Immature natural killer cell (primary cell): ENCODE data around the gene HEPHL1. TPM values are rescaled to one million over a fixed set of nuclear protein-coding genes. Genes with fewer than 3 reads are reported as not detected.
"Not testable (repeated sequence)": the region's sequence is repeated elsewhere in the genome, so short reads cannot be mapped to it uniquely, and the experiment has no call there.

Source experiments
- DNase-seq, 3 donors: peaks; one replicate each; pipeline ENCODE4 v3.0.0; 2022; ENCODE audit warnings: mixed read lengths in 1 of 3
- H3K27ac Mint-ChIP-seq, 6 donors: one replicate each; pipeline ENCODE4 v1.8.0; 2020; ENCODE audit warnings: mixed read lengths in 6 of 6, mild to moderate bottlenecking in 5 of 6, inconsistent platforms in 4 of 6, moderate library complexity in 3 of 6
- H3K27me3 Mint-ChIP-seq, 3 donors: one replicate each; pipeline ENCODE4 v1.8.0; 2020 to 2021; ENCODE audit warnings: low read depth in 3 of 3, mild to moderate bottlenecking in 3 of 3, mixed read lengths in 3 of 3, moderate library complexity in 3 of 3, inconsistent platforms in 1 of 3
- H3K36me3 Mint-ChIP-seq, 3 donors: one replicate each; pipeline ENCODE4 v1.8.0; 2020; ENCODE audit warnings: mixed read lengths in 3 of 3, inconsistent platforms in 2 of 3, mild to moderate bottlenecking in 2 of 3
- H3K4me1 Mint-ChIP-seq, 2 donors: one replicate each; pipeline ENCODE4 v1.8.0; 2020; ENCODE audit warnings: inconsistent platforms in 2 of 2, mild to moderate bottlenecking in 2 of 2, mixed read lengths in 2 of 2, moderate library complexity in 1 of 2
- H3K4me3 Mint-ChIP-seq, 5 donors: one replicate each; pipeline ENCODE4 v1.8.0; 2020; ENCODE audit warnings: mild to moderate bottlenecking in 5 of 5, mixed read lengths in 5 of 5, inconsistent platforms in 3 of 5, moderate library complexity in 3 of 5
- H3K9me3 Mint-ChIP-seq, 6 donors: one replicate each; pipeline ENCODE4 v1.8.0; 2020; ENCODE audit warnings: mild to moderate bottlenecking in 6 of 6, mixed read lengths in 6 of 6, inconsistent platforms in 4 of 6, moderate library complexity in 3 of 6
- polyA plus RNA-seq, 3 donors: library from polyadenylated mRNA; unstranded; fragments of 300-500 nt; fragmentation: Illumina TruSeq; gene quantifications; one replicate each; pipeline ENCODE4 v1.2.3, GENCODE V29; 2021

Gene HEPHL1
- polyA plus RNA-seq, 3 donors from 2014 or later = not detected

GRCh38 chr11:94145431-94145830 is 124.3 kb downstream of the HEPHL1 start:
- no peaks in the 10 kb centered on the region for H3K9me3 Mint-ChIP-seq
- peak overlapping the region in 2 of 6 donors; percentile 6 to 62 for H3K27ac Mint-ChIP-seq
- H3K36me3 Mint-ChIP-seq = peaks cover 0 to 3% (median 0%) of the 10 kb centered on the region in 3 donors
- H3K27me3 Mint-ChIP-seq = peaks cover 0 to 8% (median 0%) of the 10 kb centered on the region in 3 donors
- peaks cover 75 to 92% of the 10 kb centered on the region in 2 donors for H3K4me1 Mint-ChIP-seq
- DNase-seq = no peak
- H3K4me3 Mint-ChIP-seq = no peak overlapping the region

DNA sequence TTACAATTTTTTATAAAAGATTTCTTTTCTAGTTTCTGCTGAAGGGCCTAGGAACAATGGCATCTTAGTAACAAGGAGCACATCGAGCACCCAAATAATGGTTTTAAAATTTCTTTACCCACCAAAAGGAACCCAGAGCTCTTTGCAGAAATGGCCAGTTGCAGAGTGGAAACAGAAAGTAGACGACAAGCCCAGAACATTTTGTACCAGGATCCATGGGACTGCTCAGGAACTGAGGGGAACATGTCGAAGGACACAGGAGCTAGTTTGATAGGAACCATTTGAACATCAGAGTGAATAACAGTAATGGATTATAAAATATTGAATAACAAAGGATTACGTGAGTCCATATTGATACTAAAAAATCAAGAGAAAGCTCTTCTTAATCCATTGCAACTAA is 124.8 kb downstream of the HEPHL1 start:
- Mint-ChIP-seq H3K4me3 (peak overlapping the region in 1 of 5 donors; percentile 15), H3K4me1 (peaks cover 79 to 92% of the 10 kb centered on the region in 2 donors), H3K9me3 (no peaks in the 10 kb centered on the region), H3K27ac (peak overlapping the region in 1 of 6 donors; percentile 17), H3K36me3 (peaks cover 0 to 3% (median 0%) of the 10 kb centered on the region in 3 donors), H3K27me3 (peaks cover 0 to 8% (median 0%) of the 10 kb centered on the region in 3 donors)
- no peak for DNase-seq

GRCh38 chr11:94147433-94147845 is 126.3 kb downstream of the HEPHL1 start:
- Mint-ChIP-seq H3K4me3 (peak overlapping the region; percentile 57 to 79 (median 64)), H3K27ac (peak overlapping the region in 4 of 6 donors; percentile 7 to 11 (median 9)), H3K36me3 (peaks cover 0 to 3% (median 0%) of the 10 kb centered on the region in 3 donors), H3K4me1 (peaks cover 86 to 96% of the 10 kb centered on the region in 2 donors), H3K9me3 (no peaks in the 10 kb centered on the region), H3K27me3 (peaks cover 0 to 8% (median 3%) of the 10 kb centered on the region in 3 donors)
- DNase-seq = peak; percentile 52 to 54 (median 53)

DNA sequence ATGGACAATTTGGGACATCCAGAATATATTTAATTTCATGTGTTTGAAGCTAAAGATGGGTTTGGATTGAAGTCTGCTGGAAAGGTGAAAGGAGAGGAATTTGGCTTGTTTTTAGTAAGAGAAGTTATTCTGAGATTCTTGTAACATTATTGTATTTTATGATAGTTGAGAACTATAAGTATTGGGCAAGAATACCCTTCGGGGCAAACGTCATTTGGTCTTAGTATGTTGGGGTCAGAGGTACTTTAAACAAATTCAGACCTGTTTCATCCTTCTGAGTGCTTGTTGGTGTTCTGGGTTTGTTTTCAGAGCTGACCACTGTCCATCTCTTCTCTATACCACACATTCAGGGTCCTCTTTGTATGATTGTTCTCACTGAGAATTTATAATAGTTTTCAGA is 127.0 kb downstream of the HEPHL1 start:
- Mint-ChIP-seq H3K27ac (peak overlapping the region in 1 of 6 donors; percentile 8), H3K4me3 (peak overlapping the region; percentile 10 to 79 (median 64)), H3K27me3 (peaks cover 0 to 8% (median 3%) of the 10 kb centered on the region in 3 donors)

GRCh38 chr11:94149431-94150017 is 128.4 kb downstream of the HEPHL1 start:
- H3K27me3 Mint-ChIP-seq = peaks cover 0 to 8% (median 3%) of the 10 kb centered on the region in 3 donors
- no peak overlapping the region for H3K4me3 Mint-ChIP-seq
- no peak for DNase-seq
- H3K4me1 Mint-ChIP-seq = peaks cover 83% of the 10 kb centered on the region in 2 donors
- H3K27ac Mint-ChIP-seq = no peak overlapping the region
- H3K9me3 Mint-ChIP-seq = no peaks in the 10 kb centered on the region
- H3K36me3 Mint-ChIP-seq = peaks cover 0 to 8% (median 0%) of the 10 kb centered on the region in 3 donors

More for the DNA sequence above, 127.0 kb downstream of the HEPHL1 start:
- Mint-ChIP-seq H3K36me3 (peaks cover 0 to 3% (median 0%) of the 10 kb centered on the region in 3 donors), H3K4me1 (peaks cover 89 to 94% of the 10 kb centered on the region in 2 donors), H3K9me3 (no peaks in the 10 kb centered on the region)
- DNase-seq = no peak

- no peaks in the 10 kb centered on the region for H3K9me3 Mint-ChIP-seq
- no peak overlapping the region for H3K4me3 Mint-ChIP-seq
- peaks cover 0 to 8% (median 3%) of the 10 kb centered on the region in 3 donors for H3K27me3 Mint-ChIP-seq
- no peak overlapping the region for H3K27ac Mint-ChIP-seq
- no peak for DNase-seq
- peaks cover 77 to 78% of the 10 kb centered on the region in 2 donors for H3K4me1 Mint-ChIP-seq
- H3K36me3 Mint-ChIP-seq = peaks cover 0 to 8% (median 0%) of the 10 kb centered on the region in 3 donors
Measured at GRCh38 chr11:94150056-94150455, 128.9 kb downstream of the HEPHL1 start.

DNA sequence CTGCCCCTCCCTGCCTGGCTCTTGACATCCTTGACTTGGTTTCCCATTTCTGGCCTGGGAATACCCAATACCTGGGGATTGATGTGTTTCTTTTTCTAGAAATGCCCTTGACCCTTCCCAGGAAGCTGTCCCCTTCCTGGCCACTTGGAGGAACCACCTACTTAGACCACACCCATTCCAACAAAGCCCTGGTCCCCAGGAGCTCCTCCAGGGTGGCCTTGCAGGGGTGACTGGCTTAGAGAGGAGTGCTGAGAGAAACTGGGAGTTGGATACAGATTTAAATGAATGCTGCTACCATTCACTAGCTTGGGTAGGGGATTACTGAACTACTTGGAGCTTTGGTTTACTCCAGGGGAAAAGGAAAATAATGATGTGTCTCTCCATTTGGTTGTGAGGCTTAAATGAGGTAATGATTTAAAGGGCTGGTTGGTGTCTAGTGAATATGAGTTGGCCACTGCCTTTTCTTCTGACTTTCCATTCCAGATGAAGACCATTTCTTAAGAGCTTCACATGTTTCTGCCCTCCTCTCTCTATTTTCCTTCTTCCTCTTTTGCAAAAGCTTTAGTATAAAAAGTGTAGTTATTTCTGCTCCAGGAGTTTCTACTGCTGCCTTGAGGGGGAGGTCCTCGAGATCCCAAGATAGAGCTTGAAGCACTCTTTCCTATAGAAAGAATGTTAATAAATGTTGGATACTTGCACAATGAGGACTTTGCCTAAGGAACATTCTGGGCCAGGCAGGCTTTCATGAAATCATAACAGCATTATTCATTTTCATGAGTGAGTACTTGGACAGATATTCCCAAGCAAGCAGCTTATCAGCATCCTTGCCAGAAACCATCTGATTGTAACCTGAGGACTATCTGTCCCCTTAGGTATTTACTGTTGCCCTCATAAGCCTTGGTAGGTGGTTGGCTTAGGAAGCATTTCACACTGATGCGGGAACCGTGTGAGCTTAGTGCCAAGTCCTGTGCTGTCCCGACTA is 129.8 kb downstream of the HEPHL1 start:
- Mint-ChIP-seq H3K9me3 (no peaks in the 10 kb centered on the region), H3K36me3 (peaks cover 0 to 5% (median 0%) of the 10 kb centered on the region in 3 donors), H3K27me3 (peaks cover 0 to 8% (median 3%) of the 10 kb centered on the region in 3 donors), H3K27ac (no peak overlapping the region), H3K4me3 (no peak overlapping the region), H3K4me1 (peaks cover 68 to 69% of the 10 kb centered on the region in 2 donors)
- no peak for DNase-seq

- Mint-ChIP-seq H3K9me3 (no peaks in the 10 kb centered on the region), H3K27me3 (peaks cover 0 to 8% (median 3%) of the 10 kb centered on the region in 3 donors), H3K27ac (peak overlapping the region in 1 of 6 donors; percentile 47), H3K36me3 (peaks cover 0 to 5% (median 4%) of the 10 kb centered on the region in 3 donors), H3K4me3 (peak overlapping the region in 1 of 5 donors; percentile 11), H3K4me1 (peaks cover 57 to 60% of the 10 kb centered on the region in 2 donors)
- DNase-seq = no peak
Measured at GRCh38 chr11:94151903-94152677, 130.9 kb downstream of the HEPHL1 start.

- Mint-ChIP-seq H3K4me1 (peaks cover 52 to 54% of the 10 kb centered on the region in 2 donors), H3K36me3 (peaks cover 0 to 10% (median 4%) of the 10 kb centered on the region in 3 donors), H3K27me3 (peaks cover 0 to 3% (median 3%) of the 10 kb centered on the region in 3 donors), H3K4me3 (no peak overlapping the region), H3K27ac (no peak overlapping the region), H3K9me3 (no peaks in the 10 kb centered on the region)
- no peak for DNase-seq
Measured at GRCh38 chr11:94152678-94153065, 131.5 kb downstream of the HEPHL1 start.

- Mint-ChIP-seq H3K9me3 (no peaks in the 10 kb centered on the region), H3K27ac (no peak overlapping the region), H3K36me3 (peaks cover 0 to 10% (median 4%) of the 10 kb centered on the region in 3 donors), H3K4me3 (no peak overlapping the region), H3K4me1 (peaks cover 45 to 49% of the 10 kb centered on the region in 2 donors), H3K27me3 (peaks cover 0 to 3% (median 0%) of the 10 kb centered on the region in 3 donors)
- no peak for DNase-seq
Measured at GRCh38 chr11:94153320-94153719, 132.2 kb downstream of the HEPHL1 start.

GRCh38 chr11:94154095-94154856 is 133.1 kb downstream of the HEPHL1 start:
- no peak overlapping the region for H3K27ac Mint-ChIP-seq

GRCh38 chr11:94157339-94157738 is 136.2 kb downstream of the HEPHL1 start:
- DNase-seq, H3K9me3 Mint-ChIP-seq, H3K27ac Mint-ChIP-seq, H3K27me3 Mint-ChIP-seq, H3K4me3 Mint-ChIP-seq: not testable (repeated sequence)
- peaks cover 0 to 15% (median 10%) of the 10 kb centered on the region in 3 donors for H3K36me3 Mint-ChIP-seq
- H3K4me1 Mint-ChIP-seq = peaks cover 36 to 39% of the 10 kb centered on the region in 2 donors

More at GRCh38 chr11:94154095-94154856, 133.1 kb downstream of the HEPHL1 start:
- Mint-ChIP-seq H3K4me3 (no peak overlapping the region), H3K36me3 (peaks cover 0 to 10% (median 4%) of the 10 kb centered on the region in 3 donors), H3K4me1 (peaks cover 36 to 43% of the 10 kb centered on the region in 2 donors), H3K27me3 (peaks cover 0 to 3% (median 2%) of the 10 kb centered on the region in 3 donors), H3K9me3 (peaks cover 0 to 3% (median 0%) of the 10 kb centered on the region in 6 donors)
- DNase-seq = no peak
